GM20431 (cell line): ENCODE results near the gene ZBTB24.

Experiments
- in situ Hi-C: fragments of 300-500 bp; cut with MseI, MboI; formaldehyde crosslinking; loops from one replicate; pipeline ENCODE4 v1.15.0; 2020; ENCODE audit warnings: low sequenced_read_pairs; ENCODE audit not compliant: unreplicated experiment

ZBTB24 gene

DNA sequence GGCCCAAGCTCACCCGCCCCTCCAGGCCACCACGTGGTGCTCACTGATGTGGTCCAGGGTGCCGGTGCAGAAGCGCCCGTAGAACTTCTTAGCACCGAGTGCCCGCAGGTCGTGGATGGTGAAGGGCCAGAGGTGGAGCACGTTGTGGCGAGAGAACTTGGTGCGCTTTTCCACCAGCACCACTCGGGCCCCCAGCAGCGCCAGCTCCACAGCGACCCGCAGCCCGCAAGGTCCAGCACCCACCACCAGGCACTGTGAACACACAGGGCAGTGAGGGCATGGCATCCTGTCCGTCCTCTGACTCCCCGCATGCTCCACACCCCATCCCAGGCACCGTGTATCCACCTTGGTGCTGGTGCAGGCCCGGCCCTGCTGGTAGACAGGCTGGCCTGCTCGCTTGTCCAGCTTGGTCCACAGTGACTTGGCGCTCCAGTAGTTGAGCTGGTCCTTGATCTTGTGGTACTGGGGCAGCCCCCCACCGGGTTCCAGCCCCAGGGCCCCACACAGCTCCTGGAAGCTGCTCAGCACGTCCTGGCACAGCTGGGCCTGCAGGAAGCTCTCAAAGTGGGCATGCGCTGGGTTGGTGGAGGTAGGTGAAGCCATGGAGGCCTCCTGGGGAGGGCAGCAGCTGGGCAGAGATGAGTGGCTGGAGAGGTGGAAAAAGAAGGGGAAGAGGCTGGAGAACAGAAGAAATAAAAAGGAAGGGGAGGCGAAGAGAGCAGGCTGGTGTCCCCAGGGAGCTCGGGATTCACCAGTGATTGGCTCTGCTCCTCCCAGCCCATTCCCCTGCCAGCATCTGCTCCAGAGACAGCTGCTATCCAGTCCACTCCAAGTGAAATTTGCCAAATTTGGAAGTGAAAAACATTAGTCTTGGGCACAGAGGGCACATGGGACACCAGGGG lies 29.2 kb downstream of the ZBTB24 start:
- in situ Hi-C loops, result no loop called here

DNA sequence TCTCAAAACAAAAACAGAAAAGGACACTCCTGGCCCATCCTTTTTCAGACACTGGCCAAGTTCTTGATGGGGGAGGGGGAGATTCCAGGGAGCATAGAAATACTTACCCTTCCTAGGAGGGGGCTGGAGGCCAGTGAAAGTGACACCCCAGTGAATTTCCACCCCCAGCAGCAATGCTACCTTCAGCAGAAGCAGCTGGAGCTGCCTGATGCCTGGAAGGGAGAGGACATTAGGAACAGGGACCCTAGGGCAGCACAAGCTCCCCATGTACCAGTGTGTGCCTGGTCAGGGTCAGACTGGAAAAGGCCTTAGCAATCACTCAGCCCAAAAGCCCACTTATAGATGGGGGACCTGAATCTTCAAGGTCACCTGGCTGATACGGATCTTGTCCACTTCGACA lies 29.9 kb downstream of the ZBTB24 start:
- in situ Hi-C loops, result no loop called here

DNA sequence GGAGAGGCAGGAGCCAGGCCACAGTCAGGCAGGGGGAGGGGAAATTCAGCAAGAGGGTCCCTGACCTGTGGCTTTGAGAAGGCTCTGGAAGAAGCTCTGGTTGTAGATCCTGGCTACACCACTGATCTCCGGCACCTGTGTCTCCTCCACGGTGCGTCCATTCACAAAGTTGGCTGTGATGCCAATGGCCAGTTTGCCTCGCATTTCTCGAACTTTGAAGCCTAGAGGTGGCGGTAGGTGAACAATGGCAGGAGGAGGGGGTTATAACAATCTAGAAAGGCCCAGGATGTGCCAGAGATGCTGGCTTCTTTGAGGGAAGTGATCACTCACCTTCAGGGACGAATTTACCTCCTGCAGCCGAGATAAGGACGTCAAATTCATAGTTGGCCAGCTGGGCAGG lies 30.8 kb downstream of the ZBTB24 start:
- in situ Hi-C loops, result no loop called here

DNA sequence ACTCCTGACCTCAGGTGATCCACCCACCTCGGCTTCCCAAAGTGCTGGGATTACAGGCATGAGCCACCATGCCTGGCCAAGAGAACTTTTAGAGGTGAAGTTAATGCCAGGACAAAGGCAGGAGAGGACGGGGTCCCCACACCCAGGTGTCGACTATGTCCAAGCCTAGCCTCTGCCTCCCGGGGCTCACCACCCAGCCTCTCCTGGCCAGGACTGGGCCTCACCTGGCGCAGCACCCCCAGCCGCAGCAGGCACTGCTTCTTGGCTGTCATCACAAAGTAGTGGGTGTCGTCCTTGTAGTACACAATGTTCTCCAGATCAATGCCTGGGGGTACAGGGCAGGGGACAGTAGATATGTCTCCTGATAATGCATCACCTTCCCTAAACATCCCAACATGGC lies 31.6 kb downstream of the ZBTB24 start:
- in situ Hi-C loops, result no loop called here

DNA sequence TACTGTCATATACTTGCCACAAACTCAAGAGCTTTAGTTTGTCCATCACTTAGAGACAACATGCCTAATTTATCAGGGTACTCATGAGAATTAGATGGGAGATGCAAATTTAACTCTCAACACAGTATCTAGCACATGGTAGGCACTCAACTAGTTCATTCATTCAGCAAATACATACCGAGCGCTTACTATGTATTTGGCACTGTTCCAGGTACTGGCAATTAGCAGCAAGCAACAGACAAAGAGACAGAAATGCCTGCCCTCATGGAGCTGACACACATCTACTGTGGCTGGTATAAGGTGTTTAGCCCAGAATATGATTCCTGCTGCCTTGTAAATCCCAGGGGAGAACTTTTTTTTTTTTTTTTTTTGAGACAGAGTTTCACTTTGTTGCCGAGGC lies 32.2 kb downstream of the ZBTB24 start:
- in situ Hi-C loops, result no loop called here

DNA sequence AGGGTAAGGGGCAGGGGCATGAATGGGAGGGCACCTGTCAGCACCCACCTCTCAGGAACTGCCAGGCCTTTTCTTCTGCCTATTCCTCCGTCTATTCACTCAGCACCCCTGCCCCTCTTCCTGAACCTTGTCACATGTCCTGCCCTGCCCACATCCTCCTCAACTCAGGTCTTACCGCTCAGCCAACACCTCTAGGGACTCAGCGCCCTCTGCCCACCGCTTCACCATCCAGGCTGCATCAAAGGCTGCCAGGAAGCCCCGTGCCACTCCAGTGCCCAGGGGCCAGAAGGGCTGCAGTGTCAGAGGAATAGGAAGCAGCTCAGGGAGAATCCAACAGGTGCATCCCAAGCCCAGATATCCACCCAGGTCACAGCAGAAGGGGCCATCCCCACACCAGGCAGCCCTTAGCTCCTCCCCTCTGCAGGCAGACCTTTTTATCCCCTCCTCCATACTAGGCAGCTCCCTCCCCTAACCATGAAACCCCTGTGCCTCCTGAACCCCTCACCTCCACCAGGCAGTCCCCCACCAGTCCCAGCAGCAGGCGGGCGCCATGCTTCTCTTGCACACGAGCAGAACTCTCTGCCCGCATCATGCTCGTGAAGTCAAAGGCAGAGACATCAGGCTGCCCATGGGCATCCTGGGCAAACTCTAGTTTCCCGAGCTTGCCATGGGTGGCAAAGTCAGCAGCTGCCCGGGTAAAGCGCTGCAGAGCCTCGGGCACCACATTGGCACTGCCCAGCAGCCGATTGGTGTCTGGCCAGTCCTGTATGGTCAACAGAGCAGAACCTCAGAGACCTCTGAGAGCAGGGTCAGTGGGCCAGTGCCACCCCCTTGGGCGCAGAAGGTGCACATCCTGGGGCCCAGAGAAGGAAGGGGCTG lies 33.0 kb downstream of the ZBTB24 start:
- in situ Hi-C loops, result no loop called here

DNA sequence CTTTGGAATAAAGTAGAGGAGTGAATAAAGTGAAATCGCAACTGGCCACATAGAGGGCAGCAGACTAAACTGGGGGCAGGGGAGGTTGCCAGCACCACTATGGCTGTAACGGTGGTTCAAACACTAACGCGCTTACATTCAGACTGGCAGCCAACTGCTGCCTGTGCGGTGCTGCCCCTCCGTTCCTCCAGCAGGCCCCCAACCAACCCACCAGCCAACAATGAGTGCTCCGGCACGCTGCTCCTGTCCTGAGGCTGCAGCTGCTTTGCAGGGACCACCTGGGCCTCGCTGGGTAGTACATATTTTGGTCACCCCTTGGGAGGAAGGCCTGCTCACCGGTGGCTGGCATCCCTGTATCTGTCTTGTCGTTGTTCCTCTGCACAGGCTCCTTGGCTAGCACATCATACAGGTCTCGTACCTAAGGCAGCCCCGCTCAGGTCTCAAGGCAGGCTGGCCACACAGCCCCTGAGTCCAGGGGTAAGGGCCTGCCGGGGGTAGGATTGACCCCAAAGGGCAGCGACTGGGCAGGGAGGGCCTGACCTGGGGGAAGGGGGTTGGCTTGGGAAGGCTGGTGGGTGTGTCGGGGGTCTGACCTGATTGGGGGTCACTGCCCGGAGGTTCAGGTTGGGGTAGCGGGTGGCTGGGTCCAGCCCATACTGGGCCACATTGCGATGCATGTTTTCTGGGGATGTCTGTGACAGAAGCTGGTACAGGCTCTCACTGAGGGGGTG lies 33.8 kb downstream of the ZBTB24 start:
- in situ Hi-C loops, result no loop called here

DNA sequence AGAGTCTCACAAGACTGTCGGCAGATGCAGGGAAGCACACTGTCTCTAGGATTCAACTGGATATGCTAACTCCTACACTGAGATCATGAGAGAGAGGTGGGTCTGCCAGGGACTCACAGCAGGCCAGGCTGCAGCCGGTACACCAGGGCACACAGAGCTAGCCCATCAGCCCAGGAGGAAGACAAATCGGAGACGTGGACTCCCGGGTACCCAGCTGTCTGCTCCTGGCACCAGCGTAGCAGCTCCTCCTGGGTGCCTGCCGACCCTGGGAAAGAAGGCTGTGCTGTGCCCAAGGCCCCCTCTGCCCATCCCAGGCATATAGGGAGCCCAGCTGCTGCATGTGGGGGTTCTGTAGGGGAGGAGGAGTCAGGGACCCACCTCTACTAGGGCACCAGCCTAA lies 34.4 kb downstream of the ZBTB24 start:
- in situ Hi-C loops, result no loop called here

DNA sequence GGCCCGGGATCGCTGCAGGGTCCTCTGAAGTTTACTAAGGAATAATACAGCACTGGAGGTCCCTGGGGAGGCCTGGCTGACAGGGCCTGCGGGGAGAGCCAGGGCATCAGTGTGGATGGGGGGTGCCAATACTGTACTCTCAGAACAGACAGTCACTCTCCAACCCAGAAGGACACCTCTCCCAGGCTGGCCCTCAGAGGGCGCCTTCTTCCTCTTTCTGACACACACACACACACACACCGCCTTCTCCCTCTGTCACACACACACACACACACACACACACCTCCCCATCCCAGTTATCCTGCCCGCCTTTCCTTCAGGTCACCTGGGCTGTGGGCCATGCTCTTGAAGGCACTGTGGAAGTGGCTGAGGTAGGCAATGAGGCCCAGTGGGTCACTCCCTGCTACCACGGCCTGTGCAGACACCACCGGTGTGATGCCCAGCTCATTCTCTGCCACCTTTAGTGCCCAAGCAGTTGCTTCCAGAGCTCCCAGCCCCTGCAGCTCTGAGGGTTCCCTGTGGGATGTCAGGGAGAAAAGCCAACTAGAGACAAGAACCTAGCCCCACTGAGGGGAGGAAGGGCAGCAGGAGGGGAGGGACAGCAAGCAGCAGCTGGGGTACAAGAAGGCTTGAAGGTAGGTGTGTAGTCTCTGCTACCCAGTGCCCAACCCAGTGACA lies 35.0 kb downstream of the ZBTB24 start:
- in situ Hi-C loops, result no loop called here

DNA sequence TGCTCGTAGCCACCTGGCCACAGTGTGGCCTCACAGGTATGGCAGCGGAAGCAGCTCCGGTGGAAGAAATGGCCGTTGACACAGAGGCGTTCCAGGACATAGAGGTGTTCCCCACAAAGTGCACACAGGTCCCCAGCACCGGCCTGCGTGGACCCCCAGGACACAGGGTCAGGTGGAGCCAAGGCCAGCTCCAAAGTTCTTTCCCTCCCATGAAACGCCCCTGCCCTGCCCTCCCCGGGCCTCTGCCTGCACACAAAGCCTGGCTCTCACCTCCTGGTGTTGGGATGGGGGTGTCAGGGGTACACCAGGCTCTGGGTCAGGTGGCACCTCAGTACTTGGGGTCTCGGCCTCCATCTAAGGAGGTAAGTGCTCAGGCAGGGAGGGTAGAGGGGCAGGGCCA lies 35.9 kb downstream of the ZBTB24 start:
- in situ Hi-C loops, result no loop called here

DNA sequence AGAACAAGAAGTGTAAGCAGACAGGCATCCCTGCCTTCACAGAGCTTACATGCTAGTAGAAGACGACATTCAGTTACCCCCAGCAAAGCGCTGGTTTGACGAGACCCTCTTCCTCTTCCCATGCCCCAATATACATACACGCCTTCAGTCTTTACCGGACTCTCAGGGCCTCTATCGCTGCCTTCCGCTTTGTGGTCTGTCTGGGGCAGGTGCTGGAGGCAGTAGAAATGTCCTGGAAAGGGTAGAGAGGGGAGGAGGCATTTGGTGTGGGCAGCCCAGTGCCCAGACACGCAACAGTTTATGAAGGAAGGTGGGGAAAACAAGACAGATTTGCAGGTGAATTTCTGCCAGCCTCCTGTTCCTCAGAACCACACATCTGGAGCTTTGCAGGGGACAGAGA lies 36.5 kb downstream of the ZBTB24 start:
- in situ Hi-C loops, result no loop called here

DNA sequence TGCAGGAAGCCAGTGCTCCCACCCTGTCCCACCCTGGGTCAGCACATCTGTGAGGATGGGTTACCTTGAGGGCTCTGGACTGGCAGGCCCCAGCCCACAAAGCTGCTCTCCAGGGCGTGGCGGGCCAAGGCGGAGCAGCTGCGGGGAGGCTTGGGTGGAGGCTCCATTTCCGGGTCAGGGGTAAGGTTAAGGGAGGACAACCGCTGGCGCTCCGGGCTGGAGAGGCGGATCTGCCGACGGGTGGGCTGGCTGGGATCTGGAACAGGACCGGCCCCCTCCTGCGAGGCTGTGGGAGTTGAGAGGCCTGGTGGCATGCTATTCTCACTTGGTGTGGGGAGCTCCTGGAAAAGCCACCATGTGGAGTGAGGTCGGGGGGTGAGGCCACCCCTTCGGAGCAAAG lies 36.9 kb downstream of the ZBTB24 start:
- in situ Hi-C loops, result no loop called here

DNA sequence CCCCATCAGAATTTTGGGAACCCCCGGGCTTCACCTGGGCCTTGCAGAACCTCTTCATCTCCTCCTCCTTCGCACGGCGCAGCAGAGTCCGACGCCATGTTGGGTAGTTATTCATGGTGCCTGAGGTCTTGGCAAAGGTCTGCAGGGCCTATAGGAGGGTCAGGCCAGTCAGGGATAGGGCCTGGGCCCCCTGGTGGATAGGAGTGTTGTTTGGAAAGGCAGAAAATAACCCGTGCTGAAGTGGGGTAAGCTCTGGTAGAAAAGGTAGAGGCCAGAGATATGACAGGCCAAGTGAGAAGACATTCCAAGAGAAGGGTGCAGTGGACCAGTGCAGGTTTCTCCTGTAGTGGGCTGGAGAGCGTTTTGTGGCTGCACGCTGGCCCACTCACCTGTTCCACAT lies 37.6 kb downstream of the ZBTB24 start:
- in situ Hi-C loops, result no loop called here

DNA sequence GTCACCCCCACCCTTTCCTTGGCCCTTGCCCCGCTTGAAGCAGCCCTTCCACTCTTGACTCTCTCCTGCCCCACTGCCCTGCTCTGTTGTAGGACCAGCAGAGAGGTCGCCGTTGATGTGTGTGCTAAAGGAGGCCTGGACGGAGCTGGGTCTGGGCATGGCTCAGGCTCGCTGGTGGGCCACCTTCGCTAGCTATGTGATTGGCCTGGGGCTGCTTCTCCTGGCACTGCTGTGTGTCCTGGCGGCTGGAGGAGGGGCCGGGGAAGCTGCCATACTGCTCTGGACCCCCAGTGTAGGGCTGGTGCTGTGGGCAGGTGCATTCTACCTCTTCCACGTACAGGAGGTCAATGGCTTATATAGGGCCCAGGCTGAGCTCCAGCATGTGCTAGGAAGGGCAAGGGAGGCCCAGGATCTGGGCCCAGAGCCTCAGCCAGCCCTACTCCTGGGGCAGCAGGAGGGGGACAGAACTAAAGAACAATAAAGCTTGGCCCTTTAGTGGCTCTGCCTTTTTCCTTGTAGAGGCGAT lies 39.5 kb downstream of the ZBTB24 start:
- in situ Hi-C loops, result no loop called here

DNA sequence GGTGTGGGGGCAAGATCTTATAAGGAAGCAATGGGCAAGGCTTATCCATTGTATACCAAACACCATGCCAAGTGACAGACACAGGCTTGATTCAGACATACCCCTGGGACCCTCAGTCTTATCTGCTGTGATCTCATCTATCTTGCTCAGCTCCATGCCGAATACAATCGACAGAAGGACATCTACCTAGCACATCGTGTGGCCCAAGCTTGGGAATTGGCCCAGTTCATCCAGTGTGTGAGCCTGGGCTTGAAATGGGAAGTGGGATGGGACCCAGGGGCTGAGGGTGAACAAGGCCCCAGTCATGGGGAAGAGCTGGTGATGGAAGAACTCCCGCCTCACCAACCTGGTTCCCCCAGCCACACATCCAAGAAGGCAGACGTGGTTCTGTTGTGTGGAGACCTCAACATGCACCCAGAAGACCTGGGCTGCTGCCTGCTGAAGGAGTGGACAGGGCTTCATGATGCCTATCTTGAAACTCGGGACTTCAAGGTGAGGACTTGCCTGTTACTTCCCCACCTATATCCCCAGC lies 40.6 kb downstream of the ZBTB24 start:
- in situ Hi-C loops, result no loop called here

DNA sequence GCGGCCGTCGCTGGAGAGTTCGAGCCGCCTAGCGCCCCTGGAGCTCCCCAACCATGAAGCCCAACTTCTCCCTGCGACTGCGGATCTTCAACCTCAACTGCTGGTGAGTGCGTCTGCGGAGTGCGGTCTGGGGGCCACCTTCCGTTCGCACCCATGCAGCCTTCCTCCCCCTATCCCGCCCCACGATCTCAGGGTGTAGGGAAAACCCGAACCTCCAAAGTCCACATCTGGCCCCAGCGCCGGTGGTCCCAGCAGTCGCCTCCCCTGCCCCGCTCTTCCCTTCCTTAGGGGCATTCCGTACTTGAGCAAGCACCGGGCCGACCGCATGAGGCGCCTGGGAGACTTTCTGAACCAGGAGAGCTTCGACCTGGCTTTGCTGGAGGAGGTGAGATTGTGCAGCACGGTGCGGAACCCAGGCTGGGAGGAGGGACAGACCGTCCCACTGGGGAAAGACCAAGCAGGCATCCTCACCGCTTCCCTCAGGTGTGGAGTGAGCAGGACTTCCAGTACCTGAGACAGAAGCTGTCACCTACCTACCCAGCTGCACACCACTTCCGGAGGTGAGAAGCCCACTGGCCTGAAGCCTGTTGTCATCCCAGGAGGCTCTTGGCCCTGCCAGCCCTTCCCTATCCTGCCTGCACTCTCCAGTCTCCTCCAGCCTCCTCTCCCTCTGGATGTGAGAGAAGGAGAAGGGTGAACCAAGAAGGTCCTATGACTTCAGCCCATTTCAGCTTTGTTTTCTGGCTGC lies 41.8 kb downstream of the ZBTB24 start:
- in situ Hi-C loops, result no loop called here

DNA sequence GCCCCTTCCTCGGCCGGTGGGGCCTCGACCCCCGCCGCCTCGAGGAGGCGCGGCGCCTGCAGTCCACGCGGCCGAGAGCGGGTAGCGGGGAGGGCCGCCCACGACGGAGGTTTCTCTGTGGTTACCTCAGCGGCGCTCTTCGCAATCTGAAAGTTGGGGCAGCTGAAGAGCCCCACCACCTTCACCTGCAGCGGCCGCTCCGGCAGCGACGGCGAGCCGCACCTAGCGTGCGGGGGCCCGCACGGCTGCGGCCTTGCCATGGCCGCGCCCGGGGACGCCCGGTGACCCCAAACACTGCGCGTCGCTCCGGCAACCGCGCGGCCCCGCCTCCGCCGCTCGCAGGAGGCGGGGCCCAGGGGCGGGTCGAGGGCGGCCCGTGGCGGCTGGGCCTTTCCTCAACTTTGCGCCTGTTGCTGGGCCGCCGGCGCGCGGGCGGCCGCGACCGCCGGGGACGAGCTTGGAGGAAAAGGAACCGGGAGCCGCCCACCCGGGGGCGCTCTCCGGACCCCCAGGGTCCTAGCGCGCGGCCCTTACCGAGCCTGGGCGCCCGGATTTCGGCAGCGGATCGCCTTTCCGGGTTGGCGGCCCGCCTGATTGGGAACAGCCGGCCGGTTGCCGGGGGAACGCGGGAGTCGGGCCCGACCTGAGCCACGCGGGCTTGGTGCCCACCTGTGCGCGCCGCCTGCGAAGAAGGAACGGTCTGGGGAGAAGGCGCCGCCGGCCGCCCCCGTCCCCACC lies 42.5 kb downstream of the ZBTB24 start, which contains the start of the genes PPIL6 and SMPD2:
Gene PPIL6, minus strand, starts transcription at position 298 of the 738 bp plus-strand sequence. Its CDS starts 38 bp downstream, at position 260.
Gene SMPD2, plus strand, starts transcription at position 394 of the 738 bp plus-strand sequence. CDS start 398 bp downstream, outside the sequence.
- in situ Hi-C loops, result no loop called here

DNA sequence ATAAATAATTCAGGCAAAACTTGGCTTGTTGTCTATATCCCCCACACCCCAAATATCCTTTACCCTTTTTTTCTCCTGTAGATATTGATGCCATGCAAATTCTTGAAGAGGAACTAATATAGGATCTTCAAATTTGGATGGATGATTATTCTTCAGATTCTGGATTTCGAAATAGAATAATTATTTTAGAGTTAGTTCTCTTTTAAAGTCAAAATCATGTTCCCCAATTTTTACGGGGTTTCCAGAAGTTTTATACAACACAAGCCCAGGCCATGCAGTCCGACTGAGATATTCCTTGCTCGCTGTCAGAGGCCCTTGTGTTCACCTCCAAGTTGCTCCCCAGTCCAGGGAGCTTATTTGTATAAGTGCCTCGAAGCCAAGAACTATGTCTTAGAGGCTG lies 47.0 kb downstream of the ZBTB24 start:
- in situ Hi-C loops, result no loop called here
